Natural killer cell treated with Interleukin-12 subunit alpha and Interleukin-12 subunit beta and Interleukin-15 and Interleukin-18, amount 100 ng/mL, for 72 hours (primary cell): ENCODE results near the gene IFNL1. TPM values are rescaled to one million over a fixed set of nuclear protein-coding genes. Genes with fewer than 3 reads are reported as not detected.
"Not testable (repeated sequence)": the region's sequence is repeated elsewhere in the genome, so short reads cannot be mapped to it uniquely, and the experiment has no call there.

Experiments used
- ATAC-seq, 2 donors: fragments of 150-1000 bp; cut with Tn5 transposase in 1 of 2; sonication (Bioruptor Pico), chemical (Tn5 transposase) in 1 of 2; 2 replicates each; pipeline ENCODE4 v1.10.0; 2021
- DNase-seq: peaks from one replicate; pipeline ENCODE4 v3.0.0; 2022; ENCODE audit warnings: low spot score
- H3K27ac Mint-ChIP-seq, 2 donors: 1 replicate in 1 of 2; 2 replicates in 1 of 2; pipeline ENCODE4 v1.8.0; 2022; ENCODE audit warnings: mixed read lengths in 2 of 2, mild to moderate bottlenecking in 1 of 2, moderate library complexity in 1 of 2
- H3K27me3 Mint-ChIP-seq, 2 donors: 1 replicate in 1 of 2; 2 replicates in 1 of 2; pipeline ENCODE4 v1.8.0; 2022; ENCODE audit warnings: mixed read lengths in 2 of 2
- H3K36me3 Mint-ChIP-seq: one replicate; pipeline ENCODE4 v1.8.0; 2022; ENCODE audit warnings: mixed read lengths
- H3K4me1 Mint-ChIP-seq, 2 donors: 1 replicate in 1 of 2; 2 replicates in 1 of 2; pipeline ENCODE4 v1.8.0; 2022; ENCODE audit warnings: low read depth in 2 of 2, mixed read lengths in 2 of 2, mild to moderate bottlenecking in 1 of 2
- H3K4me3 Mint-ChIP-seq: one replicate; pipeline ENCODE4 v1.8.0; 2022; ENCODE audit warnings: mixed read lengths
- H3K9me3 Mint-ChIP-seq: 2 replicates; pipeline ENCODE4 v1.8.0; 2022; ENCODE audit warnings: mixed read lengths
- total RNA-seq, 2 donors: library from RNA; stranded (reverse); gene quantifications; one replicate each; pipeline ENCODE4 v1.2.3, GENCODE V29; 2022

IFNL1 gene
- total RNA-seq, 2 donors from 2014 or later: 0.36 TPM; not detected in 1

DNA sequence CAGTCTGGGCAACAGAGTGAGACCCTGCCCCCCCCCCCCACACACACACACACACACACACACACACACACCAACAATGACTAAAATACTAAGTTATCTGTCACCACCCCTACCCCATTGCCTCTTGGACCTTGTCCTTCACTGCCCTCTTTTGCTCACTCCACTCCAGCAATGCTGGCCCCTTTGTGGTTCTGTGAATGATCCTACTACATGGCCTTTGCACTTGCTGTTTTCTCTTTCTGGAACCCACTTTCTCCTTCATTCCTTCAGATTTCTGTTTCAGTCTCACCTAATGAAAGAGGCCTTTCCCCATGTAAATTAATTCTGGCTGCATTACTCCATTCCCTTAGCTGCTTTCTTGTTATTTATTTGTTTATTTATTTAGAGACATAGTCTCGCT lies 43.5 kb downstream of the IFNL1 start:
- Mint-ChIP-seq H3K4me3 (no peak overlapping the region), H3K27me3 (no peaks in the 10 kb centered on the region), H3K4me1 (peaks cover 63 to 74% of the 10 kb centered on the region in 2 donors), H3K9me3 (no peaks in the 10 kb centered on the region), H3K27ac (peak overlapping the region; percentile 91 to 97), H3K36me3 (peaks cover 10% of the 10 kb centered on the region)
- no peak for ATAC-seq
- no peak for DNase-seq

DNA sequence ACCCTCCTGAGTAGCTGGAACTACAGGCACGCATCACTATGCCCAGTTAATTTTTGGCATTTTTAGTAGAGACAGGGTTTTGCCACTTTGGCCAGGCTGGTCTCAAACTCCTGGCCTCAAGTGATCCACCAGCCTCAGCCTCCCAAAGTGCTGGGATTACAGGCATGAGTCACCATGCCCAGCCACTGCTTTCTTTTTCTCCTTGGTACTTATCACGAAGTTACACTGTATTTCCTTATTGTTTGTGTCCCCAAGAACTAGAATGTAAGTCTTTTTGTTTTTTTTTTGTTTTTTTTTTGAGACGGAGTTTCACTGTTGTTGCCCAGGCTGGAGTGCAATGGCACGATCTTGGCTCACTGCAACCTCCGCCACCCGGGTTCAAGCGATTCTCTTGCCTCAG lies 43.9 kb downstream of the IFNL1 start:
- ATAC-seq, H3K9me3 Mint-ChIP-seq, H3K27me3 Mint-ChIP-seq, DNase-seq: not testable (repeated sequence)
- Mint-ChIP-seq H3K27ac (peak overlapping the region; percentile 91 to 97), H3K4me3 (peak overlapping the region; percentile 99), H3K36me3 (peaks cover 11% of the 10 kb centered on the region), H3K4me1 (peaks cover 61 to 74% of the 10 kb centered on the region in 2 donors)

DNA sequence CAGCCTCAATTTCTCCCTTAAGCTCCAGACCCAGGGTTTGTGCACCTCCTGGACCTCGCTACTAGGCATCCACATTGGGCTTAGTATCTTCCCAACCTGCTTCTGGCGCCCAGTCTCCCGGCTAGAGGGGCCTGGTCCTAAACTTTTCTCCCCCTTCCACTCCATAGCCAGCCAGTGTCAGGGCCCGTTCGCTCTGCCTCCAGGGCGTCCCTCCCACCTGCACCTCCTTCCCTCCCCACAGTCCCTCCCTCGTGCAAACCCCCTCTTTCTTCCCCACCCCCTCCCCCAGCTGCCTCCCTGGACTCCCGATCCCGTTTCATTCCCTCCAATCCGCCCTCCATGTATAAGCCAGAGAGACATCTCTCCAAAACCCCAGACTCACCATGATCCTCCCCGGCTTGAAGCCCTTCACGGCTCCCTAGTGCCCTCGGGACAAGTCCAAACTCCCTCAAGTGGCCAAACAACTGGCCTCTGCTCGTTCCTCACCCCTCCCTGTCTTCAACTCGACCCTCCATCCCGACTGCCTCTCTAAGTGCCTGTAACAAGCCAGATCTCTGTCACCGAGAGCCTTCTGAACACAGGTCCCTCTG lies 45.0 kb downstream of the IFNL1 start:
- H3K27ac Mint-ChIP-seq: peak overlapping the region; percentile 91 to 97
- H3K4me1 Mint-ChIP-seq: peaks cover 61 to 72% of the 10 kb centered on the region in 2 donors
- no peaks in the 10 kb centered on the region for H3K27me3 Mint-ChIP-seq
- H3K9me3 Mint-ChIP-seq: no peaks in the 10 kb centered on the region
- DNase-seq (no peak), ATAC-seq (no peak)
- H3K36me3 Mint-ChIP-seq: peaks cover 16% of the 10 kb centered on the region
- peak overlapping the region; percentile 99 for H3K4me3 Mint-ChIP-seq

DNA sequence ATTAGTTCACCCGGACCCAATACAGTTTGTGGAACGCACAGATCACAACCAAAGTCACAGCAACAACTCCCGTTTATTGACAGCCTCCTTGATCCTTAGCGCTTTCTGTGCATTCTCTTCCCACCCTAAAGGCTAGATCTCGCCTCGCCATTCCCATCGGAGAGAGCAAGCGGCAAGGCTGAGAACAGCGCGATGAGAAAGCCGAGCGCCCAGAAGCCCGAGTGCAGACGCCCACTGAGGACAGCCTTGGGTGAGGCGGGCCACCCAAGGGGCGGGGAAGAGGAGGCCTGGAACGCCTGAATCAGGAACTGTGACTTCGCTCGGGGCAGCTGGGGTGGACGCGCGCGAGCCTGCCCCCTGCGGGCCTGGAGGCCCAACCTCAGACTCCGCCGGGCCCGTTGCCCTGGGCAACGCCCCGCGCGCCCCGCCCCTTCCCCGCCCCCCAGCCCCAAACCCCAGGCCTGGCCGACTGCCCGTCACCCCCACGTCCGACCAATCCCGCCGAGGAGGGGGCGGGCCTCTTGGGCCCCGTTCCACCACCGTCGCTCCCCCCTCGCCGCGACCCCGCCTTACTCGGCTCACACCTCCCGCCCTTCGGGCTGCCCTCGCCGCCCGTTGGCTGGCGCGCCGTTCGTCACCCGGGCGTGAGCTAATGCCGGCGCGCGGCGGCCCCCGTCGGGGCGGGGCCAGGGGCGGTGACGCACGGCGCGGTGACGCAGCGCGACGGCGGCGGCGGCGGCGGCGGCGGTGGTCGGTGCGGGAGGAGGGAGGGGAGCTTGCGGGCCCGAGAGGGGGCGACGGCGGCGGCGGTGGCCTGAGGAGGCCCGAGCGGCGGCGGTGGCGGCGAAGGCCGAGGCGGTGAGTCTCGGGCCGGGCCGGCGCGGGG lies 45.8 kb downstream of the IFNL1 start, which contains the start of gene SAMD4B:
SAMD4B (plus strand) TSS at position 703 of the 886 bp plus-strand sequence. CDS start 14,473 bp downstream, outside the sequence.
- H3K4me3 Mint-ChIP-seq: peak within 1 kb of the TSS; percentile 99
- H3K27ac Mint-ChIP-seq: peak within 1 kb of the TSS; percentile 91 to 97
- H3K36me3 Mint-ChIP-seq: peaks cover 16% of the 10 kb centered on the region
- no peaks in the 10 kb centered on the region for H3K27me3 Mint-ChIP-seq
- no peaks in the 10 kb centered on the region for H3K9me3 Mint-ChIP-seq
- peaks cover 61 to 70% of the 10 kb centered on the region in 2 donors for H3K4me1 Mint-ChIP-seq
- peak; percentile 95 to 96 for ATAC-seq
- DNase-seq: peak; percentile 100

DNA sequence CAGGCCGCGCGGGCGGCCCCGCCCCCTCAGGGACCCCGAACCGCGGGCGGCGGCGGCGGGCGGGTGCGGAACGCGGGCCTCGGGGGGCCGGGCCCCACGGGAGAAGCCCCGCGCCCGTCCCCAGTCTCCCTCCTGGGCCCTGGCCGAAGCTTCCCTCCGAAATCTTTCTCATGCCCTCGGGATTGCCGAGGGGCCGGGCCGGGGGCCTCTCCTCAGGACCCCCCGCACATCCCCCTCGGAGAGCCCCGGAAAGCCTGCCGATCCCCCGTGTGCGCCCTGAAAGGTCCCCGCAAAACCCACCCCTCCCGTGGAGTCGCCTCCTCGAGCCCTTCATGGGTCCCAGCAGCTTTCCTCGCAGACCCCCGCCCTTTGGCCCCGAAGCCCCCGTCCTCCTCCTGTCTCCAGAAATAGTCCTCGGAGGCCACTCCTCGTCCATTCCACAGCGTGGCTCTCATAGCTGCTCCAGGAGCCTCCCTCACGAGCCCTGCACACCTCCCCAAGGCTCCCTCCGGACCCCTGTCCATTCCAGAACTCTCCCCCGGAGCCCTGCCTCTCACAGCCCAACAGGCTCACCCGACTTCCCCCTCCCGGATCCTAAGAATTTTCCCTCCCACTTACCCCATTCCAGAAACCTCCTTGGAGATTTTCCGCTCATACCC lies 46.6 kb downstream of the IFNL1 start:
- Mint-ChIP-seq H3K27me3 (no peaks in the 10 kb centered on the region), H3K36me3 (peaks cover 20% of the 10 kb centered on the region), H3K9me3 (no peaks in the 10 kb centered on the region), H3K4me3 (peak overlapping the region; percentile 82), H3K27ac (peak overlapping the region; percentile 43 to 83), H3K4me1 (peaks cover 61 to 70% of the 10 kb centered on the region in 2 donors)
- DNase-seq (no peak), ATAC-seq (no peak)

DNA sequence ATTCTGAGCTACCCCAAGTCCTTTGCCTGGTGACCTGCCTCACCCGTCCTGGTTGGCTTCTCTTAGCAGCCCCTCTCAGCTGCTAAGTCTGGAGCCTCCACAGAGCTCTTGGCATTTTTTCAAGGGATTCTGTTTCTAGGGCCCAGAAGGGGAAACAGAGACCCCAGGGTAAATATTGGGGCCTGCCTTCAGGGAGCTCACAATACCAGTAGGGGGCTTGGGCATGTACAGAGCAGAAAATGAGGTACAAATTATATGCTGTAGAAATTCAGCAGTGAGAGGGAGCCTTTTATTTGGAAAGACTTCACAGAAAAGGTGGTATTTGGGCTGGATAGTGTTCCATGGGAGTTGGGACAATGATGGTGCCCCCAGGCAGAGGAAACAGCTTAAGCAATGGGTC lies 49.7 kb downstream of the IFNL1 start:
- Mint-ChIP-seq H3K4me3 (no peak overlapping the region), H3K36me3 (peaks cover 33% of the 10 kb centered on the region), H3K9me3 (no peaks in the 10 kb centered on the region), H3K27me3 (no peaks in the 10 kb centered on the region), H3K4me1 (peaks cover 58 to 64% of the 10 kb centered on the region in 2 donors), H3K27ac (peak overlapping the region; percentile 1 to 43)
- no peak for ATAC-seq
- DNase-seq: no peak

DNA sequence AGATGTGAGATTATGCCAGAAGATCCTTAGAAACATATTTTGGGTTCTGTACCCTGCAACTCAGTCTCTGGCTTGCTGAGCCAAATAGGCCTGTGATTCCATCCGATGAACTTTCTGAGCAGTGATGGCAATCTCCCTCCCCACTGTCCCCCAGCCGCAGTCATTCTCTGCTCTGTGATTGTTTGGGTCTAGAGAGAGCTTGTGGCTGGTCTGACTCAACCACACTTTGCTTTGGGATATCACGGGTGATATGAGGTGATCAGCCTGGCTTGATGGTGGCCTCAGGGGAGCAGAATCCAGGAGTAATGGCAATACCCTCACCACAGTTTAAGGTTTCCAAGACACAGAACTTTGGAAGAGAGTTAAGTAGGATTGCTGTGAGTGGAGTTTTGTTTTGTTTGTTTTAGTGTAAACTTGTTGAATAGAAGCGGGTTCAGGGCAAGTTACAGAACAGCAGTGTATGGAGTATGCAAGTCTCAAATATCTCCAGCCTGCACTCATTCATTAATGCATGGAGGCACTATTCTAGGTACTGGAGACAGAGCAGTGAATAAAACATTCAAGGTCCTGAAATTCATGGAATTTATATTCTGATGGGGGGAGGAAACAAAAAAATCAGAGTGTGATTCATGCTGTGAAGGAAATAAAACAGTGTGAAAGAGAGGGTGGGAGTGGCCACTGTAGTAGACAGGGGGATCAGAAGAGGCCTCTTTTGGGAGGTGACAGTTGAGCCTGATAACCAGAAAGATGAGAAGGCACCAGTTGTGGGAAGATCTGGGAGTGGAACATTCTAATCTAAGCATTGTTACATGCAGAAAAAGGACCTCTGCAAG lies 51.3 kb downstream of the IFNL1 start:
- peak overlapping the region; percentile 0 for H3K4me3 Mint-ChIP-seq
- ATAC-seq: no peak

More for the DNA sequence above, 51.3 kb downstream of the IFNL1 start:
- no peaks in the 10 kb centered on the region for H3K9me3 Mint-ChIP-seq
- H3K27me3 Mint-ChIP-seq: no peaks in the 10 kb centered on the region
- peaks cover 63 to 70% of the 10 kb centered on the region in 2 donors for H3K4me1 Mint-ChIP-seq
- peak overlapping the region; percentile 5 to 55 for H3K27ac Mint-ChIP-seq
- H3K36me3 Mint-ChIP-seq: peaks cover 42% of the 10 kb centered on the region
- no peak for DNase-seq

Other genes with a start within 250 kb of the IFNL1 start
- gene ACP7, start 212.0 kb upstream of the IFNL1 start, total RNA-seq: under 1 TPM in 1 of 2 donors, not detected in 1; 0.36 TPM
- 10 to 100 TPM; 18.3 to 22.9 TPM for gene PAK4, start 170.6 kb upstream of the IFNL1 start, total RNA-seq
- gene NCCRP1, start 99.4 kb upstream of the IFNL1 start, total RNA-seq: not detected
- gene SYCN, start 92.1 kb upstream of the IFNL1 start, total RNA-seq: not detected
- not detected for gene IFNL3, start 51.4 kb upstream of the IFNL1 start, total RNA-seq
- not detected for gene IFNL4, start 47.6 kb upstream of the IFNL1 start, total RNA-seq
- gene IFNL2, start 28.0 kb upstream of the IFNL1 start, total RNA-seq: not detected
- 1 to 10 TPM; 2.3 to 4.9 TPM for gene LRFN1, start 24.5 kb downstream of the IFNL1 start, total RNA-seq
- gene GMFG, start 39.6 kb downstream of the IFNL1 start, total RNA-seq: 100 to 1,000 TPM; 185 to 242 TPM
- 10 to 100 TPM; 81.4 to 95.5 TPM for gene SAMD4B, start 46.0 kb downstream of the IFNL1 start, total RNA-seq
- gene PAF1, start 94.7 kb downstream of the IFNL1 start, total RNA-seq: 10 to 100 TPM; 38.1 to 39.2 TPM
- 10 to 100 TPM; 22.2 to 35.2 TPM for gene MED29, start 95.0 kb downstream of the IFNL1 start, total RNA-seq
- gene ZFP36, start 110.4 kb downstream of the IFNL1 start, total RNA-seq: 10 to 100 TPM; 11.2 to 27.8 TPM
- gene PLEKHG2, start 116.3 kb downstream of the IFNL1 start, total RNA-seq: 10 to 100 TPM; 30.8 to 68.1 TPM
- 1,000 to 10,000 TPM; 1,544 to 1,854 TPM for gene RPS16, start 139.5 kb downstream of the IFNL1 start, total RNA-seq
- gene SUPT5H, start 149.2 kb downstream of the IFNL1 start, total RNA-seq: 100 to 1,000 TPM; 164 to 192 TPM
- gene TIMM50, start 184.4 kb downstream of the IFNL1 start, total RNA-seq: 100 to 1,000 TPM in 1 of 2 donors, 10 to 100 TPM in 1; 74.0 to 133 TPM
- under 1 TPM; 0.21 to 0.92 TPM for gene DLL3, start 202.5 kb downstream of the IFNL1 start, total RNA-seq
- not detected for gene SELENOV, start 218.7 kb downstream of the IFNL1 start, total RNA-seq
- gene EID2B, start 236.4 kb downstream of the IFNL1 start, total RNA-seq: 1 to 10 TPM; 1.9 to 5.4 TPM
- 10 to 100 TPM; 10.4 to 11.4 TPM for gene EID2, start 243.8 kb downstream of the IFNL1 start, total RNA-seq